Body of pancreas (tissue), 4 donors: Measurements from ENCODE around the gene RAPGEF1.

Experiments
- POLR2A ChIP-seq, 3 donors: fragments of 450-650 bp; IDR thresholded peaks; one replicate each; pipeline ENCODE4 v1.6.1; 2016; ENCODE audit warnings: antibody characterized with exemption in 3 of 3, mild to moderate bottlenecking in 2 of 3
- TF ChIP-seq, protein P1 (sequence below), 7 experiments: fragments of 450-650 bp in 4 of 7; fragments of 200-600 bp in 3 of 7; sonication (generic) in 3 of 7; IDR thresholded peaks; one replicate each; pipeline ENCODE4 v1.5.1; 2016 to 2019; ENCODE audit warnings: antibody characterized with exemption in 7 of 7

DNA sequence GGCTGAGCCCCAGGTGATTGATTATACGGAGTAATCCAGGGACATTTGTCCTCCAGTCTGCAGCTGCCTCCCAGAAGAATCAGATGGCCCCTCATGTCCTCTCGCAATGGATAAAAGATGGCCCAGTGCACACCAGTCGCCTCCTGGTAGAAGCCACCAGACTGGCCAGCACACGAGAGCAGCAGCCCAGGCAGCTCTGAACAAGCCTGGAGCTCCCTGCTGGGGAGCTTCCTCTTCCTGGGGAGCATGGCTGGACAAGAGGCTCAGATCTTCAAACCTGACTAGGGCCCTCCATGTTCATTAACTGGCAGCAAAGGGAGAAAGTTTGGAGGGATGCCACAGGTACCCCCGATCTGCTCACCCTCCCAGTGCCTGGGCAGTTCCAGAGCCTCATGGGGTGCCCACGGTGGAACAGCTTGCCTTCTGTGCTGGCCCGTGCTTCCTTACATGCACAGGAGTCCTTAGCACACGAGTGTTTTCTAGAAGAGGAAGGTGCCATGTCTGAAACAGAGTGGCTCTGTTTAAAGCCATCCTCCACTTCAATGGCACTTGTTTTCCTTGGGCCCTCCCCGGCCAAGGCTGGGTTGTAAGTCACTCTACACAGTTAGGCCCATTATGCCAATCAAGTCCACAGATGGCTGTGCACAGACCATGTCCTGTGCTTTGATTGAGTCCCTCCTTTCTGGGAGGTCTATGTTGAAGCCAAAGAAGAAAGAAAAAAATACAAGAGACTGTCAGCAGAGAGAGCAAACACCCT, 118.9 kb downstream of the RAPGEF1 start:
- TF ChIP-seq POLR2A (IDR thresholded peaks at IDR 0.05): no peak
- TF ChIP-seq, protein P1, sequence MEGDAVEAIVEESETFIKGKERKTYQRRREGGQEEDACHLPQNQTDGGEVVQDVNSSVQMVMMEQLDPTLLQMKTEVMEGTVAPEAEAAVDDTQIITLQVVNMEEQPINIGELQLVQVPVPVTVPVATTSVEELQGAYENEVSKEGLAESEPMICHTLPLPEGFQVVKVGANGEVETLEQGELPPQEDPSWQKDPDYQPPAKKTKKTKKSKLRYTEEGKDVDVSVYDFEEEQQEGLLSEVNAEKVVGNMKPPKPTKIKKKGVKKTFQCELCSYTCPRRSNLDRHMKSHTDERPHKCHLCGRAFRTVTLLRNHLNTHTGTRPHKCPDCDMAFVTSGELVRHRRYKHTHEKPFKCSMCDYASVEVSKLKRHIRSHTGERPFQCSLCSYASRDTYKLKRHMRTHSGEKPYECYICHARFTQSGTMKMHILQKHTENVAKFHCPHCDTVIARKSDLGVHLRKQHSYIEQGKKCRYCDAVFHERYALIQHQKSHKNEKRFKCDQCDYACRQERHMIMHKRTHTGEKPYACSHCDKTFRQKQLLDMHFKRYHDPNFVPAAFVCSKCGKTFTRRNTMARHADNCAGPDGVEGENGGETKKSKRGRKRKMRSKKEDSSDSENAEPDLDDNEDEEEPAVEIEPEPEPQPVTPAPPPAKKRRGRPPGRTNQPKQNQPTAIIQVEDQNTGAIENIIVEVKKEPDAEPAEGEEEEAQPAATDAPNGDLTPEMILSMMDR (IDR thresholded peaks at IDR 0.05): no peak
